ENCODE data around the gene ZBED5.

GRCh38 chr11:10855295-10855694 is 2.6 kb downstream of the ZBED5 start:
- no peak for TF ChIP-seq CTCF (IDR thresholded peaks at IDR 0.05)
- no peak for TF ChIP-seq POLR2A (IDR thresholded peaks at IDR 0.05)

Measured in stomach (tissue), 4 donors.